Esophagus squamous epithelium (tissue), 5 donors: ENCODE measurements around the gene ASTN2. TPM values are rescaled to one million over a fixed set of nuclear protein-coding genes. Genes with fewer than 3 reads are reported as not detected.

ENCODE experiments used
- DNase-seq: peaks from one replicate; lab custom pipeline; 2025; lab: John Stamatoyannopoulos, UW
- H3K27ac ChIP-seq, 4 donors: fragments of 200-600 bp; sonication (generic); one replicate each; pipeline ENCODE4 v1.5.1; 2016 to 2019; ENCODE audit warnings: mild to moderate bottlenecking in 1 of 4
- H3K27me3 ChIP-seq, 4 donors: fragments of 200-600 bp; sonication (generic); 1 replicate in 3 of 4; 2 replicates in 1 of 4; pipeline versions ENCODE4 v1.5.1 to v1.6.0; 2017 to 2021; ENCODE audit warnings: antibody characterized with exemption in 1 of 4
- H3K36me3 ChIP-seq, 3 donors: fragments of 200-600 bp; sonication (generic); one replicate each; pipeline ENCODE4 v1.5.1; 2016 to 2019
- H3K4me1 ChIP-seq, 3 donors: fragments of 200-600 bp; sonication (generic); one replicate each; pipeline ENCODE4 v1.5.1; 2017 to 2019
- H3K4me3 ChIP-seq, 4 donors: fragments of 200-600 bp; sonication (generic); 1 replicate in 3 of 4; 2 replicates in 1 of 4; pipeline ENCODE4 v1.5.1; 2016 to 2019; ENCODE audit warnings: mild to moderate bottlenecking in 2 of 4, moderate library complexity in 1 of 4
- H3K9me3 ChIP-seq, 3 donors: fragments of 200-600 bp; sonication (generic); one replicate each; pipeline ENCODE4 v1.5.1; 2016 to 2019
- POLR2A ChIP-seq, 4 donors: fragments of 450-650 bp; IDR thresholded peaks; one replicate each; pipeline ENCODE4 v1.6.1; 2017; ENCODE audit warnings: antibody characterized with exemption in 4 of 4, mild to moderate bottlenecking in 4 of 4, moderate library complexity in 3 of 4
- WGBS, 2 donors: methylation state at CpG; one replicate each; pipeline ENCODE4 v1.1.5; 2018; 5-methylcytosine and 5-hydroxymethylcytosine counted together
- intact Hi-C: fragments of 100-400 bp; cut with DNase I; formaldehyde crosslinking; loops from one replicate; pipeline ENCODE4 v1.15.0; 2022
- total RNA-seq, 4 donors: library from RNA; depleted of rRNA; stranded (reverse); fragments of >200 nt; gene quantifications; one replicate each; pipeline ENCODE4 v1.1.0, GENCODE V29; 2016
- TF ChIP-seq, protein P1 (sequence below), 6 experiments: fragments of 450-650 bp in 4 of 6; fragments of 200-600 bp in 2 of 6; sonication (generic) in 2 of 6; IDR thresholded peaks; one replicate each; pipeline ENCODE4 v1.5.1; 2016 to 2019; ENCODE audit warnings: antibody characterized with exemption in 6 of 6, mild to moderate bottlenecking in 4 of 6, moderate library complexity in 4 of 6
- donor health status: DM: yes; HTN: yes; CAD: no.

Gene ASTN2
- total RNA-seq, 4 donors from 2014 or later = 0.13 to 1.9 (median 0.27) TPM; not detected in 1

DNA sequence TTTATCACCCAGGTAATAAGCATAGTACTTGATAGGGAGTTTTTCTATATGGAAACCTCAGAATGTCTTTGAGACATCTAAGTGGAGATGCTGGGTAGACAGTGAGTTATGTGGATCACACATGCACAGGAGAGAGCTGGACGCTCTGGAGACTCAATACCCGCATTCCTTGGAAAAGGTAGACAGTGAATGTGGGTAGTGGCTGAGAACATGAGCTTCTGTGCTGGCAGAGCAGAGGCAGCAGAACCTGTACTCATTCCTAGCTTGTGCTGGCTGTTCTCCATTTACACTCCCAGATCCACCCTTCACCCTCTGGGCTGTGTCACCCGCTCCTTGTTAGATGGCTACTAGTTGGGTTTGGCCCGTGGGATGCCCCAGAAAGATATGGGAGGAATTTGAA, 269.8 kb downstream of the ASTN2 start:
- Histone ChIP-seq H3K4me3 (no peak overlapping the region), H3K9me3 (no peaks in the 10 kb centered on the region), H3K4me1 (no peaks in the 10 kb centered on the region), H3K36me3 (no peaks in the 10 kb centered on the region), H3K27ac (no peak overlapping the region), H3K27me3 (no peaks in the 10 kb centered on the region)
- WGBS, 2 donors = 79 to 82% methylated on average over 4 of the region's 4 CpGs
- TF ChIP-seq POLR2A (IDR thresholded peaks at IDR 0.05) = no peak
- TF ChIP-seq, protein P1, sequence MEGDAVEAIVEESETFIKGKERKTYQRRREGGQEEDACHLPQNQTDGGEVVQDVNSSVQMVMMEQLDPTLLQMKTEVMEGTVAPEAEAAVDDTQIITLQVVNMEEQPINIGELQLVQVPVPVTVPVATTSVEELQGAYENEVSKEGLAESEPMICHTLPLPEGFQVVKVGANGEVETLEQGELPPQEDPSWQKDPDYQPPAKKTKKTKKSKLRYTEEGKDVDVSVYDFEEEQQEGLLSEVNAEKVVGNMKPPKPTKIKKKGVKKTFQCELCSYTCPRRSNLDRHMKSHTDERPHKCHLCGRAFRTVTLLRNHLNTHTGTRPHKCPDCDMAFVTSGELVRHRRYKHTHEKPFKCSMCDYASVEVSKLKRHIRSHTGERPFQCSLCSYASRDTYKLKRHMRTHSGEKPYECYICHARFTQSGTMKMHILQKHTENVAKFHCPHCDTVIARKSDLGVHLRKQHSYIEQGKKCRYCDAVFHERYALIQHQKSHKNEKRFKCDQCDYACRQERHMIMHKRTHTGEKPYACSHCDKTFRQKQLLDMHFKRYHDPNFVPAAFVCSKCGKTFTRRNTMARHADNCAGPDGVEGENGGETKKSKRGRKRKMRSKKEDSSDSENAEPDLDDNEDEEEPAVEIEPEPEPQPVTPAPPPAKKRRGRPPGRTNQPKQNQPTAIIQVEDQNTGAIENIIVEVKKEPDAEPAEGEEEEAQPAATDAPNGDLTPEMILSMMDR (IDR thresholded peaks at IDR 0.05) = no peak
- intact Hi-C loops = no loop called here
- DNase-seq = no peak

DNA sequence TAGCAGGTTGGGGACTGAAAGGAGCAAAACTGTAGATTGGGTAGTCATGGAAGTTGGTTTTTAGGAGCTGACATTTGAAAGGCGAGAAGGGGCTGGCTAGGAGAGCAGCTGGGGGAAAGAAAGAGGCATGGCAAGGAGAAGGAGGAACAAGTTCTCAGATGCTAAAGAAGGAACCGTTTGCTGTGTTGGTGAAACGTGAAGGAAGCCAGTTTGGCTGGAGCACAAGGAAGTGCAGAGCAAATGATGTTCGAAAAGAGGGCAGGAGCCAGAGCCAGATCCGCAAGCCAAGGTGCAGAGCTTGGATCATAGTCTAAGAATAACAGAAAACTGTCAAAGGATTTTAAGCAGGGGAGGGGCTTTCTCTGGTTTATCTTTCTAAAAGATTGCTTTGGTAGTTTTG, 276.6 kb downstream of the ASTN2 start:
- Histone ChIP-seq H3K27ac (no peak overlapping the region), H3K27me3 (no peaks in the 10 kb centered on the region), H3K9me3 (no peaks in the 10 kb centered on the region), H3K36me3 (no peaks in the 10 kb centered on the region), H3K4me3 (no peak overlapping the region), H3K4me1 (no peaks in the 10 kb centered on the region)
- intact Hi-C loops = no loop called here
- no peak for TF ChIP-seq POLR2A (IDR thresholded peaks at IDR 0.05)
- TF ChIP-seq, protein P1 (IDR thresholded peaks at IDR 0.05) = no peak
- no peak for DNase-seq
- WGBS, 2 donors = 32 to 35% methylated on average over 5 of the region's 5 CpGs

DNA sequence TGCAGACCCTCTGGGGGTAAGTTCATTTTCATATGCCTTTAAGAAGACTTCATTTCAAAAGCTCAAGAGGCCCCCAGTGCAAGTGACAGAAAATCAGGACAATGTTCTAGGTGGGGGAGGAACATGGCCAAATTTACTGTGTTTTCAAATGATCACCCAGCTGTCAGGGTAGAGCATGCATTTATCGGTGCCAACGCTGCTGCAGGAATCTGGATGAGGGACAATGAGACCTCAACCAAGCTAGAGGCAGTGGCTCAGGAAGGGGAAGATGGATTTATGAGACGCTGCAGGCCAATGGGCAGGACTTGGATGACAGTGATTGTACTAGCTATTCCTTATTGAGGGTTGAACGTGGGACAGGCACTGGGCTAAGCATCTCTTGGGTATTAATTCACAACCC, 278.4 kb downstream of the ASTN2 start:
- no peak overlapping the region for H3K4me3 ChIP-seq
- no peaks in the 10 kb centered on the region for H3K4me1 ChIP-seq
- H3K9me3 ChIP-seq = no peaks in the 10 kb centered on the region
- H3K36me3 ChIP-seq = no peaks in the 10 kb centered on the region
- DNase-seq = no peak
- WGBS, 2 donors = 57 to 68% methylated on average over 3 to 4 of the region's 4 CpGs
- no peaks in the 10 kb centered on the region for H3K27me3 ChIP-seq
- H3K27ac ChIP-seq = no peak overlapping the region
- no peak for TF ChIP-seq POLR2A (IDR thresholded peaks at IDR 0.05)
- TF ChIP-seq, protein P1 (IDR thresholded peaks at IDR 0.05) = no peak
- intact Hi-C loops = no loop called here

DNA sequence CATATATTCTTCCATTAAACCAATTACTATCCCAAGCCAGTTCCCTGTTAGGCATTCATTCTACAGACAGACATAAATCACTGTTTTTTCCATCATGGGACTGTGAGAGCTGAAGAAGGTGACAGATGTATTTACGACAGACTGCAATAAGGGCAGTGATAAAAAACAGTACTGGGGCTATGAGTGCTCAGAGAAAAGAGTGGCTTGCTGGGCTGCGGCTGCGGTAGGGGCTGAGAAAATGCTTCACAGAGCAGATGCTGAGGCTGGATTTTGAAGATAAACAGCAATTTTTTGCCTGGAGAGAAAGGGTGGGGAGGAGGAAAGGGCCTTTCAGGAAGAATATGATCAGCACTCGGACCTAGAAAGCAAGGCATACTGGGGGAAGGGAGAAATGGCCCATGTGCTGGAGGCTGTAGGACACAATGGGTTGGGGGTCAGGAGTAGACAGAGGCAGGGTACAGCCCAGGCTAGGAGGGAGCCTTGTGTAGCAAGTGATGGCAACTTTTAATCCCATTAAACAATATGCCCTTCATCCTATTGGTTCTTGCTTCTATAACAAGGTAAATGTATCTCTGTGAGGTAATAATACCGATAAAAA, 279.3 kb downstream of the ASTN2 start:
- no peak for TF ChIP-seq POLR2A (IDR thresholded peaks at IDR 0.05)
- TF ChIP-seq, protein P1 (IDR thresholded peaks at IDR 0.05) = no peak
- Histone ChIP-seq H3K27ac (no peak overlapping the region), H3K4me1 (no peaks in the 10 kb centered on the region), H3K36me3 (no peaks in the 10 kb centered on the region), H3K9me3 (no peaks in the 10 kb centered on the region), H3K4me3 (no peak overlapping the region), H3K27me3 (no peaks in the 10 kb centered on the region)
- no peak for DNase-seq
- 71 to 78% methylated on average over 5 of the region's 5 CpGs for WGBS, 2 donors
- intact Hi-C loops = no loop called here

DNA sequence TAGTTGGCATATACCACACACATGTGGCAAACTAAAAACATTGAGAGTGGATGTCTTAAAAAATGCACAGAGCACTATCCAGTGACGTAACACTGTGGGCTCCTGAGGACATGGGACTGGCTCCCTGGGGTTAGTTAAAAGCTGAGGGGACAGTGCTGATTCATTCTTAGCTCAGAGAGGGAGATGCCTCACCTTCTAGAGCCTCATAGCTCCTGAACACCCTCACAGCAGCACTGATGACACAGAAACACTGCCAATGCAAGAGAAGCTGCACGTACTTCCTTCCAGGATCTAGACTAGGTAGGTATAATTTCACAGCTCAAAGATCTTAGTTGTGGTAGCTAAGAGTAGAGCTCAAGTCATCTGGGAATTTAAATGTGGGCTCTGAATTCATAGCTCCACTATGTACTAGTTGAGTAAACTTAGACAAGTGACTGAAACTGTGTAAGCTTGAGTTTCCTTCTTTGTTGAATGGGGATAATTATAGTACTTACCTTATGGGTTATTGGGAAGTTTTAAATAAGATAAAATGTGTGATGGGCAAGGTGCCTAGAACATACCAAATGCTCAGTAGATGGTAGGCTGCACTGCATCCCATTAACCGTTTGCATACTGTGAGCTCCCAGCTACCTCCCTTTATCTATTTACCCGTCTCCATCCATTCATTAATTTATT, 279.9 kb downstream of the ASTN2 start:
- WGBS, 2 donors = 85 to 86% methylated on average over 3 to 4 of the region's 4 CpGs
- Histone ChIP-seq H3K36me3 (no peaks in the 10 kb centered on the region), H3K4me3 (no peak overlapping the region), H3K4me1 (no peaks in the 10 kb centered on the region), H3K9me3 (no peaks in the 10 kb centered on the region), H3K27me3 (no peaks in the 10 kb centered on the region), H3K27ac (no peak overlapping the region)
- no peak for DNase-seq
- no peak for TF ChIP-seq POLR2A (IDR thresholded peaks at IDR 0.05)
- TF ChIP-seq, protein P1 (IDR thresholded peaks at IDR 0.05) = no peak
- intact Hi-C loops = no loop called here
